Endothelial cell of umbilical vein (primary cell): ENCODE measurements around the gene ADGRL3. TPM values are rescaled to one million over a fixed set of nuclear protein-coding genes. Genes with fewer than 3 reads are reported as not detected.

Experiments used
- BruUV-seq: library from RNA; stranded (reverse); fragments of 400-500 nt; replicated peaks from 2 replicates; lab custom pipeline; 2021; lab: Mats Ljungman, UMichigan
- CTCF ChIA-PET: fragments of 300-600, 350-600 bp; sonication (Branson Sonifier 250); formaldehyde crosslinking; loops from one replicate; lab custom pipeline; 2021; ENCODE audit warnings: antibody characterized with exemption, inconsistent platforms; lab: Charles Lee
- POLR2A ChIA-PET: fragments of 300-600, 350-600 bp; sonication (Branson Sonifier 250); formaldehyde crosslinking; loops from one replicate; lab custom pipeline; 2021; ENCODE audit warnings: antibody characterized with exemption, inconsistent platforms; lab: Charles Lee
- DNase-seq: peaks from one replicate; pipeline ENCODE4 v3.0.0-alpha.2; 2011; ENCODE audit warnings: low read depth, low spot score
- FAIRE-seq: peaks from 2 replicates; lab custom pipeline; 2011; peaks lifted over from hg19 to GRCh38; lab: Jason Lieb, UNC
- H2AFZ ChIP-seq: 2 replicates; pipeline ENCODE4 v1.6.0; 2012; ENCODE audit warnings: low read depth, low read length, control low read depth, inconsistent platforms
- H3K27ac ChIP-seq: 2 replicates; pipeline ENCODE4 v1.5.1; 2011; ENCODE audit warnings: low read depth, mild to moderate bottlenecking, control low read depth, low read length, moderate library complexity; ENCODE audit not compliant: insufficient read depth
- H3K27me3 ChIP-seq, 2 experiments: 2 replicates each; pipeline versions ENCODE4 v1.6.0 to v1.6.1; 2011; ENCODE audit warnings: low read length in 2 of 2, mixed read lengths in 1 of 2; ENCODE audit not compliant: control insufficient read depth in 2 of 2, insufficient read depth in 2 of 2
- H3K36me3 ChIP-seq, 2 experiments: 2 replicates in 1 of 2; 3 replicates in 1 of 2; pipeline ENCODE4 v1.5.1; 2011; ENCODE audit warnings: low read length in 2 of 2, mild to moderate bottlenecking in 1 of 2, moderate library complexity in 1 of 2; ENCODE audit not compliant: control insufficient read depth in 2 of 2, insufficient read depth in 2 of 2; ENCODE audit errors: extremely low read depth in 1 of 2
- H3K4me1 ChIP-seq: 3 replicates; pipeline ENCODE4 v1.5.1; 2011; ENCODE audit warnings: mild to moderate bottlenecking, low read length; ENCODE audit not compliant: control insufficient read depth, insufficient read depth; ENCODE audit errors: extremely low read depth
- H3K4me2 ChIP-seq: 2 replicates; pipeline ENCODE4 v1.6.1; 2011; ENCODE audit warnings: low read length, control low read depth, mixed read lengths; ENCODE audit not compliant: insufficient read depth
- H3K4me3 ChIP-seq, 3 experiments: fragments of 200-600 bp in 1 of 3; sonication (generic), shearing (Covaris generic) in 1 of 3; replicated peaks in 1 of 3; 2 replicates each; pipeline ENCODE4 v1.5.1; 2011 to 2016; ENCODE audit warnings: control low read depth in 3 of 3, low read length in 3 of 3, mild to moderate bottlenecking in 2 of 3, inconsistent platforms in 1 of 3, low read depth in 1 of 3, moderate library complexity in 1 of 3; ENCODE audit not compliant: insufficient read depth in 1 of 3
- H3K79me2 ChIP-seq: 2 replicates; pipeline ENCODE4 v1.6.0; 2012; ENCODE audit warnings: low read length, inconsistent platforms; ENCODE audit not compliant: control insufficient read depth, insufficient read depth
- H3K9ac ChIP-seq: replicated peaks from 2 replicates; pipeline ENCODE3; 2011; ENCODE audit warnings: low read length, control low read depth; ENCODE audit not compliant: insufficient read depth; ENCODE audit errors: extremely low read depth
- H3K9me1 ChIP-seq: replicated peaks from 3 replicates; pipeline ENCODE4 v1.6.0; 2011; ENCODE audit warnings: mild to moderate bottlenecking, low read length; ENCODE audit not compliant: control insufficient read depth, insufficient read depth; ENCODE audit errors: extremely low read depth
- H3K9me3 ChIP-seq: replicated peaks from 2 replicates; pipeline ENCODE4 v1.5.1; 2012; ENCODE audit warnings: low read length, inconsistent platforms; ENCODE audit not compliant: control insufficient read depth, insufficient read depth
- H4K20me1 ChIP-seq: replicated peaks from 2 replicates; pipeline ENCODE3; 2011; ENCODE audit warnings: mild to moderate bottlenecking, low read length; ENCODE audit not compliant: control insufficient read depth, insufficient read depth; ENCODE audit errors: extremely low read depth
- CTCF ChIP-seq, 2 donors: IDR thresholded peaks; 1 replicate in 1 of 2; 2 replicates in 1 of 2; pipeline ENCODE4 v1.5.1; 2011; ENCODE audit warnings: low read length in 2 of 2, mild to moderate bottlenecking in 2 of 2, moderate library complexity in 2 of 2, control low read depth in 1 of 2, inconsistent platforms in 1 of 2, low read depth in 1 of 2; ENCODE audit not compliant: insufficient read depth in 1 of 2; ENCODE audit errors: extremely low read depth in 1 of 2
- EZH2 ChIP-seq: IDR thresholded peaks from 2 replicates; pipeline ENCODE4 v1.6.1; 2012; ENCODE audit warnings: borderline replicate concordance, low read depth, mild to moderate bottlenecking, moderate library complexity, low read length, inconsistent platforms; ENCODE audit not compliant: severe bottlenecking
- FOS ChIP-seq: IDR thresholded peaks from 2 replicates; pipeline ENCODE4 v1.6.1; 2011; ENCODE audit warnings: mild to moderate bottlenecking, low read length, moderate library complexity, borderline replicate concordance; ENCODE audit not compliant: insufficient read depth
- GATA2 ChIP-seq: IDR thresholded peaks from 2 replicates; pipeline ENCODE4 v1.7.0; 2011; ENCODE audit warnings: low read depth, mild to moderate bottlenecking, moderate library complexity, mixed read lengths, low read length; ENCODE audit not compliant: insufficient read length, insufficient read depth
- JUN ChIP-seq: IDR thresholded peaks from 2 replicates; pipeline ENCODE4 v1.6.1; 2011; ENCODE audit warnings: borderline replicate concordance, low read depth; ENCODE audit not compliant: insufficient read length, insufficient read depth
- MAX ChIP-seq: IDR thresholded peaks from 2 replicates; pipeline ENCODE4 v1.6.1; 2011; ENCODE audit not compliant: insufficient read depth, insufficient read length
- MYC ChIP-seq: IDR thresholded peaks from one replicate; pipeline ENCODE4 v1.6.1; 2011; ENCODE audit warnings: mild to moderate bottlenecking, low read depth, low read length
- POLR2A ChIP-seq: IDR thresholded peaks from 2 replicates; pipeline ENCODE4 v1.6.1; 2012; ENCODE audit warnings: low read depth, mild to moderate bottlenecking, control low read depth, low read length
- POLR2AphosphoS5 ChIP-seq: IDR thresholded peaks from 2 replicates; pipeline ENCODE4 v1.6.1; 2012; ENCODE audit warnings: low read depth, mild to moderate bottlenecking, control low read depth, low read length, moderate library complexity; ENCODE audit not compliant: insufficient read depth
- dilution Hi-C: fragments of 300-500 bp; cut with MboI; formaldehyde crosslinking; loops from one replicate; pipeline ENCODE4 v1.15.0; 2019; ENCODE audit warnings: low sequenced_read_pairs; ENCODE audit not compliant: extremely low pct_ligation_motif_present
- intact Hi-C: fragments of 100-400 bp; cut with micrococcal nuclease; formaldehyde crosslinking; loops from one replicate; pipeline ENCODE4 v1.10.0; 2022
- polyA plus RNA-seq, 4 experiments: library from polyadenylated mRNA; depleted of rRNA in 3 of 4; stranded (reverse) in 3 of 4; unstranded in 1 of 4; fragments of >200 nt; gene quantifications; 2 replicates each; pipeline versions ENCODE4 v1.2.1 to v1.2.3, GENCODE V29; 2011 to 2012; ENCODE audit warnings: missing spikeins in 1 of 4
- total RNA-seq: library from RNA; stranded (reverse); gene quantifications from 2 replicates; pipeline ENCODE4 v1.2.3, GENCODE V29; 2021

Gene ADGRL3
- total and polyA plus RNA-seq, 2 donors (not counting 3 experiments of a cell fraction or from before 2014, with no cell fraction given), result not detected

- Histone ChIP-seq H3K4me3 (no peak overlapping the region), H3K9me3 (no peaks in the 10 kb centered on the region), H3K27ac (no peak overlapping the region), H3K4me1 (no peaks in the 10 kb centered on the region), H3K79me2 (no peaks in the 10 kb centered on the region), H3K4me2 (no peak overlapping the region), H3K9me1 (no peaks in the 10 kb centered on the region), H2AFZ (no peak overlapping the region), H3K27me3 (no peaks in the 10 kb centered on the region), H3K36me3 (no peaks in the 10 kb centered on the region), H3K9ac (no peak overlapping the region), H4K20me1 (no peaks in the 10 kb centered on the region)
- FAIRE-seq, result no peak
- BruUV-seq, result no TSS peak
- ChIA-PET POLR2A (no interaction called here), CTCF (no interaction called here)
- DNase-seq, result no peak
- TF ChIP-seq MAX, result no peak
- TF ChIP-seq EZH2, result no peak
- TF ChIP-seq GATA2, result no peak
- TF ChIP-seq POLR2AphosphoS5, result no peak
- TF ChIP-seq CTCF (IDR thresholded peaks at IDR 0.05; ENCODE audit: extremely low read depth in 1 of 2, insufficient read depth in 1 of 2, low read depth in 1 of 2, low read length in 2 of 2), result no peak
- TF ChIP-seq MYC, result no peak
- no peak for TF ChIP-seq FOS
- TF ChIP-seq JUN, result no peak
- TF ChIP-seq POLR2A, result no peak
- intact Hi-C loops (no loop called here), dilution Hi-C loops (no loop called here)
Observed at GRCh38 chr4:61678297-61678696, 478.2 kb downstream of the ADGRL3 start.
